Mesenchymal stem cell (in vitro differentiated cells and primary cell): ENCODE results near the gene ACAT2.

ENCODE experiments used
- DNase-seq: peaks from one replicate; pipeline ENCODE4 v3.0.0-alpha.2; 2013
- H2AFZ ChIP-seq: one replicate; pipeline ENCODE4 v1.6.1; 2013; ENCODE audit warnings: low read depth, mild to moderate bottlenecking, control low read depth, inconsistent platforms, low read length, moderate library complexity
- H2AK5ac ChIP-seq: 2 replicates; pipeline ENCODE4 v1.6.1; 2013; ENCODE audit warnings: low read length, moderate library complexity, mild to moderate bottlenecking, inconsistent platforms; ENCODE audit not compliant: severe bottlenecking
- H2BK120ac ChIP-seq: one replicate; pipeline ENCODE4 v1.6.1; 2013; ENCODE audit warnings: low read depth, mild to moderate bottlenecking, inconsistent platforms, low read length, moderate library complexity
- H2BK12ac ChIP-seq, 2 experiments: one replicate each; pipeline ENCODE4 v1.6.1; 2013; ENCODE audit warnings: inconsistent platforms in 2 of 2, low read length in 2 of 2, mild to moderate bottlenecking in 2 of 2, moderate library complexity in 2 of 2, control low read depth in 1 of 2
- H2BK15ac ChIP-seq: one replicate; pipeline ENCODE4 v1.6.1; 2013; ENCODE audit warnings: mild to moderate bottlenecking, low read depth, inconsistent platforms; ENCODE audit not compliant: poor library complexity, severe bottlenecking
- H2BK5ac ChIP-seq: 2 replicates; pipeline ENCODE4 v1.6.1; 2013; ENCODE audit warnings: low read depth, mild to moderate bottlenecking, low read length, control low read depth, inconsistent platforms; ENCODE audit not compliant: poor library complexity, severe bottlenecking
- H3K14ac ChIP-seq, 2 experiments: one replicate each; pipeline ENCODE4 v1.6.1; 2013; ENCODE audit warnings: inconsistent platforms in 2 of 2, low read length in 2 of 2, control low read depth in 1 of 2, mild to moderate bottlenecking in 1 of 2, moderate library complexity in 1 of 2
- H3K18ac ChIP-seq, 2 experiments: one replicate each; pipeline ENCODE4 v1.6.1; 2013; ENCODE audit warnings: inconsistent platforms in 2 of 2, low read length in 2 of 2, control low read depth in 1 of 2, low read depth in 1 of 2, mild to moderate bottlenecking in 1 of 2
- H3K23ac ChIP-seq, 2 experiments: one replicate each; pipeline ENCODE4 v1.6.1; 2013; ENCODE audit warnings: inconsistent platforms in 2 of 2, low read length in 2 of 2, mild to moderate bottlenecking in 2 of 2, moderate library complexity in 2 of 2, control low read depth in 1 of 2
- H3K27ac ChIP-seq: 2 replicates; pipeline ENCODE4 v1.5.1; 2013; ENCODE audit warnings: mild to moderate bottlenecking, moderate library complexity, low read length, control low read depth, inconsistent platforms; ENCODE audit not compliant: poor library complexity, severe bottlenecking
- H3K27me3 ChIP-seq, 2 experiments: 2 replicates each; pipeline versions ENCODE4 v1.6.1 to v1.7.0; 2013; ENCODE audit warnings: low read length in 2 of 2, mild to moderate bottlenecking in 2 of 2, moderate library complexity in 2 of 2, control low read depth in 1 of 2, inconsistent platforms in 1 of 2; ENCODE audit not compliant: control insufficient read depth in 1 of 2, insufficient read depth in 1 of 2
- H3K36me3 ChIP-seq, 2 experiments: 2 replicates each; pipeline versions ENCODE4 v1.6.1 to v1.7.0; 2013; ENCODE audit warnings: low read length in 2 of 2, control low read depth in 1 of 2, inconsistent platforms in 1 of 2, low read depth in 1 of 2, mild to moderate bottlenecking in 1 of 2; ENCODE audit not compliant: insufficient read depth in 2 of 2, control insufficient read depth in 1 of 2
- H3K4ac ChIP-seq, 2 experiments: one replicate each; pipeline ENCODE4 v1.6.1; 2013; ENCODE audit warnings: inconsistent platforms in 2 of 2, low read length in 2 of 2, mild to moderate bottlenecking in 2 of 2, moderate library complexity in 2 of 2, control low read depth in 1 of 2, low read depth in 1 of 2
- H3K4me1 ChIP-seq: 2 replicates; pipeline ENCODE4 v1.6.1; 2013; ENCODE audit warnings: low read depth, low read length, control low read depth; ENCODE audit not compliant: control insufficient read depth, insufficient read depth
- H3K4me2 ChIP-seq: 2 replicates; pipeline ENCODE4 v1.6.1; 2013; ENCODE audit warnings: low read length, mild to moderate bottlenecking, inconsistent platforms; ENCODE audit not compliant: poor library complexity, severe bottlenecking
- H3K4me3 ChIP-seq, 2 experiments: 2 replicates each; pipeline versions ENCODE4 v1.5.1 to v1.7.0; 2013; ENCODE audit warnings: low read length in 2 of 2, mild to moderate bottlenecking in 2 of 2, control low read depth in 1 of 2, low read depth in 1 of 2; ENCODE audit not compliant: insufficient read depth in 1 of 2
- H3K79me1 ChIP-seq: replicated peaks from 2 replicates; pipeline ENCODE4 v1.6.1; 2013; ENCODE audit warnings: mild to moderate bottlenecking, control low read depth, low read length, inconsistent platforms; ENCODE audit not compliant: poor library complexity, severe bottlenecking
- H3K9ac ChIP-seq: 2 replicates; pipeline ENCODE4 v1.7.0; 2013; ENCODE audit warnings: mild to moderate bottlenecking, low read length, moderate library complexity
- H3K9me3 ChIP-seq: 2 replicates; pipeline ENCODE4 v1.7.0; 2013; ENCODE audit warnings: mild to moderate bottlenecking, low read length; ENCODE audit not compliant: control insufficient read depth
- H4K8ac ChIP-seq: one replicate; pipeline ENCODE4 v1.6.1; 2013; ENCODE audit warnings: inconsistent platforms, mild to moderate bottlenecking, low read length, moderate library complexity
- H4K91ac ChIP-seq: one replicate; pipeline ENCODE4 v1.6.1; 2013; ENCODE audit warnings: mild to moderate bottlenecking, low read length, inconsistent platforms
- WGBS: methylation state at CpG from one replicate; pipeline ENCODE4 v1.1.7; 2013; ENCODE audit warnings: mixed read lengths; 5-methylcytosine and 5-hydroxymethylcytosine counted together

The ACAT2 gene

DNA sequence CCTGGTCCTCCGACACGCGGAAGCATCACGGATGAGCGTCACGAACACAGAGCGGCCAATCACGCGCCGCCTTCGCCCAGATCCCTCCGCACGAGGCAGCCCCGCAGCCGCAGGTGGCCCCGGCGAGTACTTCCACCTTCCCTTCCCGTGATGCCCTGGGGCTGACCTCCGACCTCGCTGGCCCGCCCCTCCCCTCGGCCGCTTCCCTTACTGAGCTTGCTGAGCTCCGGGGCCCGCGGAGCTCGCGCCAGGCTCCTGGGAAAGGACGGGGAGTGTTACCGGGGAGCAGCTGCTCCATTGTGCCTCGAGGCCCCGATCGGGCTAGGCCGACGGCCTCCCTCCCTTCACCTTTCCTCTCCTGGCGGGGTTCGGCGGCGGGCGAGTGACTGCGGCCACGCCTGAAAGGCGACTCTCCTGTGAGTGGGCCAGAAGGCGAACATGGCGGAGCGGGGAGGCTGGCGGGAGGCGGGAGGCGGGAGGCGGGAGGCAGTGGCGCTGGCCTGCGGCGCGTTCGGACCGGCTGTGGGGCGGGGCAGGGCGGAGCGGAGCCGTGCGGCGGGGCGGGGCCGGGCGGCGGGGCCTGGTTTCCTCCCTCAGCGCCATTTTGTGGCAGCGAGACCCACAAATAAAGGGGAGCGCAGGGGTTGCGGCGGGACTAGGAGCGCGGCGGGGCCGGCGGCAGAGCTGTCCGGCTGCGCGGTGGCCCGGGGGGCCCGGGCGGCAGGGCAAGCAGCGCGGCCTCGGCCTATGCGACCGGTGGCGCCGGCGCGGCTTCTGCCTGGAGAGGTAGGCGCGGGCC, 34.7 kb upstream of the ACAT2 start, which contains the start of gene WTAP:
WTAP (plus strand) TSS at position 589 of the 799 bp plus-strand sequence. CDS start 8,760 bp downstream, outside the sequence.
- Histone ChIP-seq H2AFZ (peak within 1 kb of the TSS; percentile 100), H3K27ac (peak within 1 kb of the TSS; percentile 100), H4K8ac (peak within 1 kb of the TSS; percentile 98), H2BK120ac (peak within 1 kb of the TSS; percentile 97), H3K4me2 (peak within 1 kb of the TSS; percentile 82), H3K79me1 (peaks cover 6% of the 10 kb centered on the region), H2BK12ac (peak within 1 kb of the TSS; percentile 6 to 80), H2BK15ac (peak within 1 kb of the TSS; percentile 99), H2BK5ac (peak within 1 kb of the TSS; percentile 99), H3K9me3 (no peaks in the 10 kb centered on the region), H3K18ac (peak within 1 kb of the TSS; percentile 100), H3K23ac (peak within 1 kb of the TSS; percentile 94 to 98), H3K14ac (peak within 1 kb of the TSS; percentile 82 to 100), H2AK5ac (peak within 1 kb of the TSS; percentile 72), H4K91ac (peak within 1 kb of the TSS; percentile 99), H3K36me3 (peaks cover under 1 to 14% of the 10 kb centered on the region in 2 experiments), H3K4me3 (peak within 1 kb of the TSS; percentile 95 to 98), H3K9ac (peak within 1 kb of the TSS; percentile 97), H3K27me3 (no peaks in the 10 kb centered on the region), H3K4ac (peak within 1 kb of the TSS; percentile 99 to 100), H3K4me1 (no peaks in the 10 kb centered on the region)
- under 1% methylated on average over 53 of the region's 93 CpGs for WGBS
- peak; percentile 95 for DNase-seq

DNA sequence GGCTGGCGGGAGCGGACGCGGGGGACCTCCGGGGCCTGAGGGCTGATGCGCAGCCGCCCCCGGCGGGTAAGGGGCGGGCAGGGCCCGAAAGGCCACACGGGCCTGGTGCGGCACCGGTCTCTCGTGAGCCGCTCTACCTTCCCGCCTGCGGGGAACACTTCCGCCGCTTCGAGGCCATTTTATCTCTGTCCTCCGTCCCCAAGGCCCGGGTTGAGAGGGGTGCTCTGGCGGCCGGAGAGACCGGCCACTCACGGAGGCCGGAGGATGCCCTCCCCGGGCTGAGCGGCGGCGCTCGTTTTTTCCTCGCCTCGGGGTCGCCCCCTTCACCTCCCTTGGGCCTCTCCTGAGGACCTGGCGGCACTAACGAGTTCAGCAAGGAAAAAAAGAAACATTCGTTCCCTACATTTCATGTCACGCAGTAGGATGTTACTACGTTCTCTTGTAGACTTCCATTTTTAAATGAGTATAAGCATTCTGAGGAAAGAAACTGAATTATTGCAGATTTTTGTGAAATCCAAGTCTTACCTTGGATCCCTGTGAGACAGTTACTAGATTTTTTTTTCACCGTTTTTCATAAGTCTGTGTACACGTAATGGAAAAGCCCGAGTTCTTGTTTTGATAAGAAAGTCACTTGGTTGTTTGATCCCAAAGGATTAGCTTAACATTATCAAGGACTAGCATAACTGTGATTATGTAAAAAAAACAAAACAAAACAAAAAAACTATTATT, 34.0 kb upstream of the ACAT2 start:
- Histone ChIP-seq H3K79me1 (peaks cover 6% of the 10 kb centered on the region), H4K8ac (peak overlapping the region; percentile 85), H3K4me2 (peak overlapping the region; percentile 27), H3K4me3 (peak overlapping the region; percentile 85 to 92), H2BK5ac (peak overlapping the region; percentile 87), H3K14ac (peak overlapping the region in 1 of 2 experiments; percentile 95), H3K18ac (peak overlapping the region; percentile 93 to 98), H3K4me1 (no peaks in the 10 kb centered on the region), H3K9me3 (no peaks in the 10 kb centered on the region), H3K4ac (peak overlapping the region; percentile 93 to 98), H2AK5ac (no peak overlapping the region), H2BK120ac (peak overlapping the region; percentile 97), H3K27ac (peak overlapping the region; percentile 80), H3K23ac (peak overlapping the region; percentile 94 to 98), H3K27me3 (no peaks in the 10 kb centered on the region), H3K36me3 (peaks cover 0 to 16% of the 10 kb centered on the region in 2 experiments), H3K9ac (peak overlapping the region; percentile 97), H2BK15ac (peak overlapping the region; percentile 96), H2AFZ (peak overlapping the region; percentile 37), H4K91ac (peak overlapping the region; percentile 86), H2BK12ac (peak overlapping the region in 1 of 2 experiments; percentile 38)
- DNase-seq, result peak; percentile 60
- WGBS, result 0% methylated on average over 31 of the region's 44 CpGs

GRCh38 chr6:159728531-159728964, 33.3 kb upstream of the ACAT2 start:
- Histone ChIP-seq H3K4me2 (peak overlapping the region; percentile 68), H2BK120ac (no peak overlapping the region), H2AK5ac (no peak overlapping the region), H3K27me3 (no peaks in the 10 kb centered on the region), H4K8ac (no peak overlapping the region), H3K36me3 (peaks cover 5 to 16% of the 10 kb centered on the region in 2 experiments), H3K4me1 (no peaks in the 10 kb centered on the region), H2AFZ (no peak overlapping the region), H3K14ac (no peak overlapping the region), H3K9me3 (no peaks in the 10 kb centered on the region), H3K9ac (peak overlapping the region; percentile 97), H3K4ac (no peak overlapping the region), H3K18ac (no peak overlapping the region), H3K4me3 (peak overlapping the region in 1 of 2 experiments; percentile 85), H3K27ac (no peak overlapping the region), H2BK15ac (no peak overlapping the region), H2BK12ac (no peak overlapping the region), H2BK5ac (no peak overlapping the region), H3K23ac (no peak overlapping the region), H4K91ac (no peak overlapping the region), H3K79me1 (peaks cover 2% of the 10 kb centered on the region)
- DNase-seq, result peak; percentile 27
- 2% methylated on average over 6 of the region's 9 CpGs for WGBS
